Inferior parietal cortex (tissue), 1 donor: ENCODE data around the gene CEP72.
"Not testable (repeated sequence)": the region's sequence is repeated elsewhere in the genome, so short reads cannot be mapped to it uniquely, and the experiment has no call there.

Experiments
- DNase-seq: peaks from one replicate; pipeline ENCODE4 v3.0.0-alpha.2; 2016; ENCODE audit errors: extremely low spot score

The CEP72 gene

GRCh38 chr5:580436-580835, 31.7 kb upstream of the CEP72 start:
- DNase-seq: no peak

GRCh38 chr5:581266-581665, 30.9 kb upstream of the CEP72 start:
- no peak for DNase-seq

DNA sequence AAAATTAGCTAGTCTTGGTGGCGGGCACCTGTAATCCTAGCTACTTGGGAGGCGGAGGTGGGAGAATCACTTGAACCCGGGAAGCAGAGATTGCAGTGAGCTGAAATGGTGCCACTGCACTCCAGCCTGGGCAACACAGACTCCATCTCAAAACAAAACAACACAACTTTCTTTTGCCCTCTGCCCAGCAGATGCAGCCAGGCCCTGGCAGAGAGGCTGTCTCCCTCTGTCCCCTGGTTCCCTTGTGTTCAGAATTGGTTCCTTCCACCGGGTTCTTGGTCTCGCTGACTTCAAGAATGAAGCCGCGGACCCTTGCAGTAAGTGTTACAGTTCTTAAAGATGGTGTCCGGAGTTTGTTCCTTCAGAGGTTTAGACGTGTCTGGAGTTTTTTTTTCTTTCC, 30.2 kb upstream of the CEP72 start:
- DNase-seq: no peak

GRCh38 chr5:582445-582844, 29.7 kb upstream of the CEP72 start:
- not testable (repeated sequence) for DNase-seq

DNA sequence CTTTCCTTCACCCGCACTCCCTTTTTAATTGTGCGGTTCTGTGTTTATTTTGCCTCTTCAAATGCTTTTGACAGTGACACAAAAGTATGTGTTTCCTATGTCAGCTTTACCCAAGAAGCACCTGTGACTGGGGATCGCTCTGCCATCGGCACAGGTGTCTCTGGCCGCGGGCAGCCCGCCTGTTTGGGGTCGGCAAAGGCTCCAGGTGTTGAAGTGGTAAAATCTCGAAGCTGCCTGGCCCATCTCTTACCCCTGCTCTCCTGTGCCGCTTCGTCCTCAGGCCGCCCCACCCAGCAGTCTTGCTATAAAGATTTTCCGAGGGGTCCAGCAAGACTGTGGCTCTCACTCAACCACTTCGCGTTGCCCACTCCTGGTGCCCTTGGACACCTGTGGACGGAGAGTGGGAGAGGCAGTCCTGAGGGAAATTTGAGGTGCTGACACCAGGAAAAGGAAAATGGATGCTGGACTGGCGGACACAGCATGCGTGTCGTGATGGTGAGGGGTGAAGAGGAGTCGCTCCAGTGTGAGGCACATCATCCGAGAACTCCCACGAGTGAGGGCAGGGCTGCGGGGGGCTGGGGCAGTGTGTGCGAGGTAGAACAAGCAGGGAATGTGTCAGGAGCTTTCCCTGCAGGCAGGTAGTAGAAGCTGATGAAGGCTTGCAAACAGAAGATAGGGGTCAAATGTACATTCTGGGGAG, 29.1 kb upstream of the CEP72 start:
- DNase-seq: no peak

GRCh38 chr5:583645-584044, 28.5 kb upstream of the CEP72 start:
- no peak for DNase-seq

GRCh38 chr5:584216-584615, 27.9 kb upstream of the CEP72 start:
- no peak for DNase-seq

DNA sequence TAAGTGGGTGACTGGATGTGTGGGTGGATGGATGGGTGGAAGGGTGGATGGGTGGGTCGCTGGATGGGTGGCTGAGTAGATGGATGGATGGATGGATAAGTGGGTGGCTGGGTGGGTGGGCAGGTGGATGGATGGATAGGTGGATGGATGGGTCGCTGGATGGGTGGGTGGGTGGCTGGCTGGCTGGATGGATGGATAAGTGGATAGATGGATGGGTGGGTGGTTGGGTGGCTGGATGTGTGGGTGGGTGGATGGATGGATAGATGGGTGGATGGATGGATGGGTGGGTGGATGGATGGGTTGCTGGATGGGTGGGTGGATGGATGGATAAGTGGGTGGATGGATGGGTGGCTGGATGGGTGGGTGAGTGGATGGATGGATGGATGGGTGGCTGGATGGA, 27.3 kb upstream of the CEP72 start:
- no peak for DNase-seq

DNA sequence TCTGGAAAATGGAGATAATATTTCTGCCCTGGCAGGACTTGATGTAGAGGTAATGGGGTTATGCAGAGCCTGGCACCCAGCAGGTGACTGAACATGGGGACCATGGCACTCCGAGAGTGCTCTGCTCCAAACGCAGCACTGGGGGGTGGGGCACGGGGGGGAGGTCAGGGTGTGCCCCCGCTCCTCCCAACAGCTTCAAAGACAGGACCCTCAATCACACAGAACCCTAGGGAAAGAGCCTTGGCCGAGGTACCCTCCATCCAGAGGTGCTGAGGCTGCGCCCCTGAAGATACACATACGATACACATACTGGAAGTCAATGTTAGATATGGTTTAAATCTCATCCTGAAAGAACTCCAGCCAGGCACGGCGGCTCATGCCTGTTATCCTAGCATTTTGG, 26.6 kb upstream of the CEP72 start:
- no peak for DNase-seq

- no peak for DNase-seq
These were observed 26.0 kb upstream of the CEP72 start for GRCh38 chr5:585962-586628.

DNA sequence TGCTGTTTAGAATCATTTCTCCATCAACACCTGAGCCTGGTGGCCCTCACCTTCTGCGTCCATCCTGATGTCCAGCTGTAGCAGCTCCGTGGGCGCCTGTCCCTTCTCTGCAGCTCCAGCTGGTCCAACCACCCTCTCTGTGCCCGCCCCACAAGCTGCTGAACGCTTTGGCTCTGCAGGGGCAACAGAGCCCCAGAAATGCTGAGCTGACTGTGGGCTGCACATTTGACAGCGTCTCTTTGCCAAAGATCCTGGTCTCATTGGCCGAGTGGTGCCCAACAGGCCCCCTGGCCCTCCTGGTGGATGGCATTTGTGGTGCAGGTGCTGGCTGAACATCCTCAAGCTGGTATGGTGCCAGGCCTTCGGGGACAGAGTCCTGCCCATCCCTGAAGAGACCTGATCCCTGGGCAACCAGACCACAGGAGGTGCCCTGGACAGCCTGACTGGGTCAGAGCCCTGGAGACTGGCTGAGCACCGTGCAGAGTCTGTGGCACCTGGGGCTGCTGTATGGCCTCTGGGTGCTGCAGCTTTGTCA, 25.3 kb upstream of the CEP72 start:
- no peak for DNase-seq

GRCh38 chr5:587403-587802, 24.7 kb upstream of the CEP72 start:
- DNase-seq: no peak

DNA sequence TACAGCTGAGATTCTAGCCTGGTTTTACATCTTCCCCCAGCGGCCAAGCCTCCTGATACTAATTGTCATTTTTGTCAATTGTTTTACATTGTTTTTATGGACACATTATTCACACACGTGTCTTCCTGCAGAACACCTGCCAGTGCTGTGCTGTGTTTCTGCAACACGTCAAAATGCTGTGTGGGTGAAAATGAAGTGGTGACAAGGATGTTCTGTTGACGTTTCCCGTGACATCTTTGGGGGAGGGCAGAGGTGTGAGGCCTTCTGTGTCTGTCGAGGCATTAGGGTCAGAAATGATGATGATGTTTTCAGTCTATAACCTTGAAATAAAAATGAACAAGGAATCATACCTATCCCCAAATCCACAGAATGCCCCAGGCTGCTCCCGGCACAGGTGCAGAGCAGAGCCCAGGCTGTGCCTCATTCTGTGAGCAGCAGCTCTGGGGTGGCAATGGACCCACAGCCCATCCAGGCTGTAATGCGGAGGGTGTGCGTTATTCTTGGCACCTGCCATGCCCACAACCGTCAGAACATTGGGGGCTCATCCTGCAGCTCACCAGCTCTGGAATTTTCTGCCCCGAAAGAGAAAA, 23.6 kb upstream of the CEP72 start:
- no peak for DNase-seq

DNA sequence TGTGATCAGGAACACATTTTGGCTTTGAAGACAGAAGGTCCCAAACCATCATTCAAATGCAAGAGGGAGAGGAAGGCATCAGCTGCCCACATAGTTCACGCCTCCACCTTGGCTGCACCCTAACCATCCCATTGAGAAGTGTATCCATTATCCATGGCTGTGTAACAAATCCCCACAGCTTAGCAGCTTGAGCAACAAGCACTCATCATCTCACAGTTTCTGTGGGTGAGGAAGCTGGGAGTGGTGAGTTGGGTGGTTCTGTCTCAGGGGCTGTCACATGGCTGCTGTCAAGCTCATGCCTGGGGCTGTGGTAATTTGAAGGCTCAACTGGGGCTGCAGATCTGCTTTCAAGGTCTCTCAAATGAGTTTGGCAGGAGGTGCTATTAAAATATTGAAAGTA, 23.0 kb upstream of the CEP72 start:
- no peak for DNase-seq

DNA sequence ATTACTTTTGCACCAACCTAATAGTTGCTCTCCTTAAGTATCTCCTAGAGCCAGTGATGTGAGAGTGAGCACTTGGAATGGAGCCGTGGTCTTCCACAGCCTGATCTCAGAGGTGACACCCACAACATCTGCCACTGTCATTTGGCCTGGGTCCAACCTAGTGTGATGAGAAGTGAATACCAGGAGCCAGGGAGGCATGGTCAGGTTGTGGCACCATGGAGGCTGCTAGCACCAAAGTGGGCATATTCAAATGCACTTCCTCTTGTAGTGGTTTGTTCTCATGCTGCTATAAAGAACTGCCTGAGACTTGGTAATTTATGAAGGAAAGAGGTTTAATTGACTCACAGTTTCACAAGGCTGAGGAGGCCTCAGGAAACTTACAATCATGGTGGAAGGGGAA, 22.6 kb upstream of the CEP72 start:
- no peak for DNase-seq

GRCh38 chr5:590346-590745, 21.8 kb upstream of the CEP72 start:
- DNase-seq: no peak

GRCh38 chr5:591746-592145, 20.4 kb upstream of the CEP72 start:
- DNase-seq: no peak

- DNase-seq: no peak
These were observed 20.0 kb upstream of the CEP72 start for GRCh38 chr5:592158-592557.

GRCh38 chr5:593511-593910, 18.6 kb upstream of the CEP72 start:
- no peak for DNase-seq

DNA sequence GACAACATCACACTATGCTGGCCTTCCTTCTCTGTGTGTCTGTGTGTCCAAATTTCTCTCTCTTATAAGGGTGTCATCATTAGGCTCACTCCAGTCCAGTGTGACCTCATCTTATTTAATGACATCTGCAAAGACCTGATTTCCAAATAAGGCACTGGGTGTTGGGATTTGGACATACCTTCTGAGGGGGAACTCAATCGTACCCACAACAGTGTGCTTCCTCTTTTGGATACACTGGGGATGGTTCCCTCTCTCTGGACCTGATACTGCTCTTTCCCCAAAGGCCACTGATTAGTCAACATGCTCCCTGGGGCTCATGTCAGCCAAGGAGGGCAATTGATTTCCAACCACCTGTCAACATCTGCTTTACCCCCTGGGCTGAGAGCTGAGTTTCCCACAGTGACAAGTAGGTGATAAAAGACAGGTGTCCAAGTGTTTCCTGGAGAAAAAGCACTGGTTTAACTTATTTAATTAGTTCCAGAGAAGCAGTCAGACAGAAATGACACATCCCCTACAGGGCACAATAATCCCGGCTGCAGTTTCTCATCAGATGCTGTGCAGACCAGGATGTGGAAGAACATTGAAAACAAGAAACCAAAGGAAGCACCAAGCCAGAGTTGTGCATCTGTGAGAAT, 17.8 kb upstream of the CEP72 start:
- no peak for DNase-seq

- DNase-seq: no peak
These were observed 16.8 kb upstream of the CEP72 start for GRCh38 chr5:595285-595875.

DNA sequence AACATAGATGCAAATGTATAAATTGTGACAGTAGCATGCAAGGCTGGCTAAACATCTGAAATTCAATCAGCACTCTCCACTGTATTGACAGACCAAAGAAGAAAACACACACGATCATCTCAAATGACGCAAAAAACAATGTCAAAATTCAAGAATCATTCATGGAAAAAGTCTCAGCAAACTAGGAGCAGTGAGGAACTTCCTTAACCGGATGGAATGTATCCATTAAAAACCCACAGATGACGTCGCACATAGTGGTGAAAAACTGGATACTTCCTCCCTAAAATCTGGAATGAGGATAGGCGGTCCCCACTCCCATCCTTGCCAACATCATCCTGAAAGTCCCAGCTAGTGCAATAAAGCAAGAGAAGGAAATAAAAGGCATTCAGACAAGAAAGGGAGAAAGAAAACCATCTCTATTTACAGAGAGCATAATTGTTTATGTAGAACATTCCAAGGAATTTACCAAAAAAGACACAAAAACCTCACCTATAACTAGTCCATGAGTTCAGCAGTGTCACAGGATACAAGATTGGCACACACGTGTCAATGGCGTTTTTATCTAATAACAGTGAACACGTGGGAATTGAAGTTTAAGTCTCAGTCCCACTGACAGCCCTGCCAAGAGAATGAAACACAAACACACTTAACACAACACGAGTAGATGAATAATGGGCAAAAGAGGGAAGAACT, 14.1 kb upstream of the CEP72 start:
- no peak for DNase-seq
